Measurements from ENCODE around the gene CDH4.

Gene CDH4

GRCh38 chr20:61878478-61879302, 626.6 kb downstream of the CDH4 start:
- TF ChIP-seq SIN3A (IDR thresholded peaks at IDR 0.05; ENCODE audit: borderline replicate concordance, insufficient read depth, low read length) = no peak
- TF ChIP-seq, protein P1, sequence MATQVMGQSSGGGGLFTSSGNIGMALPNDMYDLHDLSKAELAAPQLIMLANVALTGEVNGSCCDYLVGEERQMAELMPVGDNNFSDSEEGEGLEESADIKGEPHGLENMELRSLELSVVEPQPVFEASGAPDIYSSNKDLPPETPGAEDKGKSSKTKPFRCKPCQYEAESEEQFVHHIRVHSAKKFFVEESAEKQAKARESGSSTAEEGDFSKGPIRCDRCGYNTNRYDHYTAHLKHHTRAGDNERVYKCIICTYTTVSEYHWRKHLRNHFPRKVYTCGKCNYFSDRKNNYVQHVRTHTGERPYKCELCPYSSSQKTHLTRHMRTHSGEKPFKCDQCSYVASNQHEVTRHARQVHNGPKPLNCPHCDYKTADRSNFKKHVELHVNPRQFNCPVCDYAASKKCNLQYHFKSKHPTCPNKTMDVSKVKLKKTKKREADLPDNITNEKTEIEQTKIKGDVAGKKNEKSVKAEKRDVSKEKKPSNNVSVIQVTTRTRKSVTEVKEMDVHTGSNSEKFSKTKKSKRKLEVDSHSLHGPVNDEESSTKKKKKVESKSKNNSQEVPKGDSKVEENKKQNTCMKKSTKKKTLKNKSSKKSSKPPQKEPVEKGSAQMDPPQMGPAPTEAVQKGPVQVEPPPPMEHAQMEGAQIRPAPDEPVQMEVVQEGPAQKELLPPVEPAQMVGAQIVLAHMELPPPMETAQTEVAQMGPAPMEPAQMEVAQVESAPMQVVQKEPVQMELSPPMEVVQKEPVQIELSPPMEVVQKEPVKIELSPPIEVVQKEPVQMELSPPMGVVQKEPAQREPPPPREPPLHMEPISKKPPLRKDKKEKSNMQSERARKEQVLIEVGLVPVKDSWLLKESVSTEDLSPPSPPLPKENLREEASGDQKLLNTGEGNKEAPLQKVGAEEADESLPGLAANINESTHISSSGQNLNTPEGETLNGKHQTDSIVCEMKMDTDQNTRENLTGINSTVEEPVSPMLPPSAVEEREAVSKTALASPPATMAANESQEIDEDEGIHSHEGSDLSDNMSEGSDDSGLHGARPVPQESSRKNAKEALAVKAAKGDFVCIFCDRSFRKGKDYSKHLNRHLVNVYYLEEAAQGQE (IDR thresholded peaks at IDR 0.05; ENCODE audit: insufficient read depth in 1 of 2, low read depth in 2 of 2, low read length in 2 of 2) = no peak
- no peak for TF ChIP-seq TAF1 (IDR thresholded peaks at IDR 0.05; ENCODE audit: borderline replicate concordance, insufficient read depth, low read length)
- TF ChIP-seq FOXP2 (optimal IDR thresholded peaks at IDR 0.05; ENCODE audit: borderline replicate concordance, extremely low read depth, extremely low read length, insufficient read depth) = no peak
- no peak for TF ChIP-seq POLR2AphosphoS5 (IDR thresholded peaks at IDR 0.05; ENCODE audit: low read depth, low read length)

GRCh38 chr20:61879303-61879620, 627.2 kb downstream of the CDH4 start:
- TF ChIP-seq FOXP2 (optimal IDR thresholded peaks at IDR 0.05; ENCODE audit: borderline replicate concordance, extremely low read depth, extremely low read length, insufficient read depth) = no peak
- no peak for TF ChIP-seq POLR2AphosphoS5 (IDR thresholded peaks at IDR 0.05; ENCODE audit: low read depth, low read length)
- TF ChIP-seq TAF1 (IDR thresholded peaks at IDR 0.05; ENCODE audit: borderline replicate concordance, insufficient read depth, low read length) = no peak
- TF ChIP-seq, protein P1 (IDR thresholded peaks at IDR 0.05; ENCODE audit: insufficient read depth in 1 of 2, low read depth in 2 of 2, low read length in 2 of 2) = no peak
- no peak for TF ChIP-seq SIN3A (IDR thresholded peaks at IDR 0.05; ENCODE audit: borderline replicate concordance, insufficient read depth, low read length)

GRCh38 chr20:61879694-61880093, 627.6 kb downstream of the CDH4 start:
- TF ChIP-seq POLR2AphosphoS5 (IDR thresholded peaks at IDR 0.05; ENCODE audit: low read depth, low read length) (0 out of 2 replicates have a peak, but pooled peaks have one; percentile 19), SIN3A (IDR thresholded peaks at IDR 0.05; ENCODE audit: borderline replicate concordance, insufficient read depth, low read length) (no peak), TAF1 (IDR thresholded peaks at IDR 0.05; ENCODE audit: borderline replicate concordance, insufficient read depth, low read length) (no peak), FOXP2 (optimal IDR thresholded peaks at IDR 0.05; ENCODE audit: borderline replicate concordance, extremely low read depth, extremely low read length, insufficient read depth) (no peak)
- TF ChIP-seq, protein P1 (IDR thresholded peaks at IDR 0.05; ENCODE audit: insufficient read depth in 1 of 2, low read depth in 2 of 2, low read length in 2 of 2) = no peak

DNA sequence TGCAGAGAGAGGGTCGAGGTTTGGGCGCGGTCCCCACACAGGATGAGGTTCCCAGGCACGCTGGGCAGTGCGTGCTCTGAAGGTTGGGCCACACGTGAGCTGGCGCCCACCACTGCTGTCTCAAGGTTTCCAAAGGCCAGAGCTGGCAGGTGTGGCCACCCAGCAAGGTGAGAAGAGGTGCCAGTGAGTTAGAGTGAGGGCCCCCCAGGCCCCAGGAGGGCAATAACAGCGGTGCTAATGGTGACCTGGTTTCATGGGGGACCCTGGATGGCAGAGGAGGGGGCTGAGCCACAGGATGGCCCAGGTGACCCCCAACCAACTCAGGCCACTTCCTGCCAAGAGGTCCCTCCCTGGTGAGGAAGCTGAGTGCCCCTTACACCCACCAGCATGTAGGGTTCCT, 628.6 kb downstream of the CDH4 start:
- TF ChIP-seq POLR2AphosphoS5 (IDR thresholded peaks at IDR 0.05; ENCODE audit: low read depth, low read length) = no peak
- TF ChIP-seq, protein P1 (IDR thresholded peaks at IDR 0.05; ENCODE audit: insufficient read depth in 1 of 2, low read depth in 2 of 2, low read length in 2 of 2) = no peak
- no peak for TF ChIP-seq FOXP2 (optimal IDR thresholded peaks at IDR 0.05; ENCODE audit: borderline replicate concordance, extremely low read depth, extremely low read length, insufficient read depth)
- no peak for TF ChIP-seq TAF1 (IDR thresholded peaks at IDR 0.05; ENCODE audit: borderline replicate concordance, insufficient read depth, low read length)
- TF ChIP-seq SIN3A (IDR thresholded peaks at IDR 0.05; ENCODE audit: borderline replicate concordance, insufficient read depth, low read length) = no peak

All from PFSK-1 (cell line).